ENCODE results near the gene MLIP.

The MLIP gene

GRCh38 chr6:54109586-54109985 is 1.7 kb upstream of the MLIP start:
- Histone ChIP-seq H3K4me3 (ENCODE audit: low read depth, low read length, poor library complexity, severe bottlenecking) (no peak overlapping the region), H3K9me3 (ENCODE audit: low read length) (no peaks in the 10 kb centered on the region), H2AFZ (ENCODE audit: low read length) (no peak overlapping the region), H3K4me1 (ENCODE audit: insufficient read depth, low read length, severe bottlenecking) (no peaks in the 10 kb centered on the region), H3K36me3 (ENCODE audit: insufficient read depth, low read length) (no peaks in the 10 kb centered on the region), H3K4me2 (ENCODE audit: low read length) (no peak overlapping the region), H3F3A (ENCODE audit: insufficient read depth, low read length) (no peaks in the 10 kb centered on the region), H3K9ac (ENCODE audit: low read length) (no peak overlapping the region), H3K27ac (ENCODE audit: low read depth, low read length, poor library complexity, severe bottlenecking) (no peak overlapping the region), H4K20me1 (ENCODE audit: insufficient read depth, low read length) (no peaks in the 10 kb centered on the region), H3K9me2 (ENCODE audit: low read depth, low read length) (no peaks in the 10 kb centered on the region), H3K79me2 (ENCODE audit: insufficient read depth, low read length) (no peaks in the 10 kb centered on the region), H3K27me3 (ENCODE audit: insufficient read depth, low read length) (no peaks in the 10 kb centered on the region)
- TF ChIP-seq EZH2 (IDR thresholded peaks at IDR 0.05; ENCODE audit: borderline replicate concordance, low read length) (no peak), CTCF (IDR thresholded peaks at IDR 0.05; ENCODE audit: low read length) (no peak)

- Histone ChIP-seq H3K79me2 (ENCODE audit: insufficient read depth, low read length) (no peaks in the 10 kb centered on the region), H3K27me3 (ENCODE audit: insufficient read depth, low read length) (no peaks in the 10 kb centered on the region), H3K9ac (ENCODE audit: low read length) (no peak overlapping the region), H2AFZ (ENCODE audit: low read length) (no peak overlapping the region), H3K4me3 (ENCODE audit: low read depth, low read length, poor library complexity, severe bottlenecking) (no peak overlapping the region), H3K36me3 (ENCODE audit: insufficient read depth, low read length) (no peaks in the 10 kb centered on the region), H3K27ac (ENCODE audit: low read depth, low read length, poor library complexity, severe bottlenecking) (no peak overlapping the region), H3K9me3 (ENCODE audit: low read length) (no peaks in the 10 kb centered on the region), H4K20me1 (ENCODE audit: insufficient read depth, low read length) (no peaks in the 10 kb centered on the region), H3K9me2 (ENCODE audit: low read depth, low read length) (no peaks in the 10 kb centered on the region), H3K4me2 (ENCODE audit: low read length) (no peak overlapping the region), H3K4me1 (ENCODE audit: insufficient read depth, low read length, severe bottlenecking) (no peaks in the 10 kb centered on the region), H3F3A (ENCODE audit: insufficient read depth, low read length) (no peaks in the 10 kb centered on the region)
- TF ChIP-seq CTCF (IDR thresholded peaks at IDR 0.05; ENCODE audit: low read length) (no peak), EZH2 (IDR thresholded peaks at IDR 0.05; ENCODE audit: borderline replicate concordance, low read length) (no peak)
These were observed 958 bp downstream of the MLIP start for GRCh38 chr6:54112151-54112650.

- H2AFZ ChIP-seq (ENCODE audit: low read length): no peak overlapping the region
- no peaks in the 10 kb centered on the region for H3K4me1 ChIP-seq (ENCODE audit: insufficient read depth, low read length, severe bottlenecking)
- no peak overlapping the region for H3K9ac ChIP-seq (ENCODE audit: low read length)
- H3F3A ChIP-seq (ENCODE audit: insufficient read depth, low read length): no peaks in the 10 kb centered on the region
- H3K4me2 ChIP-seq (ENCODE audit: low read length): no peak overlapping the region
- no peaks in the 10 kb centered on the region for H3K27me3 ChIP-seq (ENCODE audit: insufficient read depth, low read length)
- H3K9me3 ChIP-seq (ENCODE audit: low read length): no peaks in the 10 kb centered on the region
- no peaks in the 10 kb centered on the region for H4K20me1 ChIP-seq (ENCODE audit: insufficient read depth, low read length)
- no peaks in the 10 kb centered on the region for H3K36me3 ChIP-seq (ENCODE audit: insufficient read depth, low read length)
- no peaks in the 10 kb centered on the region for H3K79me2 ChIP-seq (ENCODE audit: insufficient read depth, low read length)
- H3K27ac ChIP-seq (ENCODE audit: low read depth, low read length, poor library complexity, severe bottlenecking): no peak overlapping the region
- H3K9me2 ChIP-seq (ENCODE audit: low read depth, low read length): no peaks in the 10 kb centered on the region
- TF ChIP-seq EZH2 (IDR thresholded peaks at IDR 0.05; ENCODE audit: borderline replicate concordance, low read length) (no peak), CTCF (IDR thresholded peaks at IDR 0.05; ENCODE audit: low read length) (no peak)
- no peak overlapping the region for H3K4me3 ChIP-seq (ENCODE audit: low read depth, low read length, poor library complexity, severe bottlenecking)
These were observed 3.7 kb downstream of the MLIP start for GRCh38 chr6:54114991-54115390.
